A549 (cell line): Measurements from ENCODE around the gene TBC1D24.

Experiments used
- EP300 ChIP-seq, 2 experiments: fragments of >200 bp; sonication (Bioruptor Twin); formaldehyde crosslinking; IDR thresholded peaks; 2 replicates in 1 of 2; 3 replicates in 1 of 2; pipeline ENCODE4 v1.6.1; 2016 to 2017
- JUNB ChIP-seq: fragments of >200 bp; sonication (Bioruptor Twin); formaldehyde crosslinking; IDR thresholded peaks from 2 replicates; pipeline ENCODE4 v1.6.1; 2016
- POLR2A ChIP-seq: IDR thresholded peaks from 2 replicates; pipeline ENCODE4 v1.6.1; 2012; ENCODE audit warnings: mild to moderate bottlenecking, low read length
- POLR2AphosphoS2 ChIP-seq: conservative IDR thresholded peaks from 2 replicates; pipeline ENCODE4 v1.6.1; 2012; ENCODE audit warnings: low read length, improper control_type of control experiment, inconsistent platforms
- SMC3 ChIP-seq: fragments of >200 bp; sonication (Bioruptor Twin); formaldehyde crosslinking; IDR thresholded peaks from 3 replicates; pipeline ENCODE4 v1.6.1; 2018; ENCODE audit warnings: inconsistent platforms
- TF ChIP-seq, protein P1 (sequence below): fragments of 200-600 bp; sonication (generic); IDR thresholded peaks from 2 replicates; pipeline ENCODE4 v1.6.1; 2016; ENCODE audit warnings: antibody characterized with exemption, mild to moderate bottlenecking, moderate library complexity
- TF ChIP-seq, protein P2 (sequence below): fragments of >200 bp; sonication (Bioruptor Twin); formaldehyde crosslinking; IDR thresholded peaks from 3 replicates; pipeline ENCODE4 v1.5.1; 2016
- TF ChIP-seq, protein P3 (sequence below): IDR thresholded peaks from 2 replicates; pipeline ENCODE4 v1.6.1; 2012; ENCODE audit warnings: low read depth, borderline replicate concordance
- TF ChIP-seq, protein P4 (sequence below): IDR thresholded peaks from 2 replicates; pipeline ENCODE4 v1.6.1; 2012
- TF ChIP-seq, protein P5 (sequence below): fragments of 250-450 bp; sonication (Bioruptor Pico); IDR thresholded peaks from 2 replicates; pipeline ENCODE4 v1.5.0; 2021; ENCODE audit warnings: mild to moderate bottlenecking, moderate library complexity, borderline replicate concordance
- TF ChIP-seq, protein P6 (sequence below): fragments of >200 bp; sonication (Bioruptor Twin); formaldehyde crosslinking; IDR thresholded peaks from 3 replicates; pipeline ENCODE4 v1.6.1; 2016

DNA sequence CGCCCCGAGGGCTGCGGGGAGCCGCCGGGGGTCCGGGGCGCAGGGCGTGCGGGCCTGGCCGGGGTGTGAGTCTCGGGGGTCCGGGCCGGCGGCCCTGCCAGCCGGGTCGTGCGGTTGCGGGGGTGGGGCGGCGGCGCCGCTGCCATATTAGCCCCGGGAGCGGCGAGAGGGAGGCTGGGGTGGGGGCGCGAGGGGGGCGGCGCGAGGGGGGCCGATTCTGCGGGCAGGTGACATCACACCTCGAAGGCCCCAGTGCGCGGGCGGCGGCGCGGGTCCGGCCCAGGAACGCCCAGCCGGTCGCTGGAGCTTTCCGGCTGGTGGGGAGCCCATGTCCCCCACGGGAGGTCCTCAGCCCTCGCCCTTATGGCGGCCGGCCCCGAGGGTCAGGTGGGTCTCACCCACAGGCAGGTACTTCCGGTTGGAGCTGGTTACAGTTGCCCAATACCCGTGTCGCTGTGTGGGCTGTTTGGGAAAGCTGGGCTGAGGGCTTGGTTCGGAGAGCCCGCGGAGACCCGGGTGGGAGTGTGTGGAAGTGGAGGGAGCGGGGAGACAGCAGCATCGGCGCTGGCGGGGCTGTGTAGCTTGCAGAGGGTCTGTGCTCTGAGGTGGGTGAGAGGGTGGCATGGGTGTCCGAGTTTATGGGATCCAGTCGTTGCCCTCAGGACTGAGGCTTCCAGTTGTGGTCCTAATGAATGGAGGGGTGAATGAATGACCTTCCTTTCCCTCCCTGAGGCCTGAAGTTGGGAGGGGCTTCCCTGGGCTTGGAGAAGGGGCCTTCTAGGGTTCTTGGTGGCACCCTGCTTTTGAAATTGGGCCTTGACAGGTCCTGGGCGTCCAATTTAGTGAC lies 39.6 kb downstream of the TBC1D24 start:
- TF ChIP-seq, protein P1, sequence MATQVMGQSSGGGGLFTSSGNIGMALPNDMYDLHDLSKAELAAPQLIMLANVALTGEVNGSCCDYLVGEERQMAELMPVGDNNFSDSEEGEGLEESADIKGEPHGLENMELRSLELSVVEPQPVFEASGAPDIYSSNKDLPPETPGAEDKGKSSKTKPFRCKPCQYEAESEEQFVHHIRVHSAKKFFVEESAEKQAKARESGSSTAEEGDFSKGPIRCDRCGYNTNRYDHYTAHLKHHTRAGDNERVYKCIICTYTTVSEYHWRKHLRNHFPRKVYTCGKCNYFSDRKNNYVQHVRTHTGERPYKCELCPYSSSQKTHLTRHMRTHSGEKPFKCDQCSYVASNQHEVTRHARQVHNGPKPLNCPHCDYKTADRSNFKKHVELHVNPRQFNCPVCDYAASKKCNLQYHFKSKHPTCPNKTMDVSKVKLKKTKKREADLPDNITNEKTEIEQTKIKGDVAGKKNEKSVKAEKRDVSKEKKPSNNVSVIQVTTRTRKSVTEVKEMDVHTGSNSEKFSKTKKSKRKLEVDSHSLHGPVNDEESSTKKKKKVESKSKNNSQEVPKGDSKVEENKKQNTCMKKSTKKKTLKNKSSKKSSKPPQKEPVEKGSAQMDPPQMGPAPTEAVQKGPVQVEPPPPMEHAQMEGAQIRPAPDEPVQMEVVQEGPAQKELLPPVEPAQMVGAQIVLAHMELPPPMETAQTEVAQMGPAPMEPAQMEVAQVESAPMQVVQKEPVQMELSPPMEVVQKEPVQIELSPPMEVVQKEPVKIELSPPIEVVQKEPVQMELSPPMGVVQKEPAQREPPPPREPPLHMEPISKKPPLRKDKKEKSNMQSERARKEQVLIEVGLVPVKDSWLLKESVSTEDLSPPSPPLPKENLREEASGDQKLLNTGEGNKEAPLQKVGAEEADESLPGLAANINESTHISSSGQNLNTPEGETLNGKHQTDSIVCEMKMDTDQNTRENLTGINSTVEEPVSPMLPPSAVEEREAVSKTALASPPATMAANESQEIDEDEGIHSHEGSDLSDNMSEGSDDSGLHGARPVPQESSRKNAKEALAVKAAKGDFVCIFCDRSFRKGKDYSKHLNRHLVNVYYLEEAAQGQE = no peak
- no peak for TF ChIP-seq POLR2AphosphoS2
- no peak for TF ChIP-seq JUNB
- TF ChIP-seq POLR2A = no peak
- TF ChIP-seq, protein P2, sequence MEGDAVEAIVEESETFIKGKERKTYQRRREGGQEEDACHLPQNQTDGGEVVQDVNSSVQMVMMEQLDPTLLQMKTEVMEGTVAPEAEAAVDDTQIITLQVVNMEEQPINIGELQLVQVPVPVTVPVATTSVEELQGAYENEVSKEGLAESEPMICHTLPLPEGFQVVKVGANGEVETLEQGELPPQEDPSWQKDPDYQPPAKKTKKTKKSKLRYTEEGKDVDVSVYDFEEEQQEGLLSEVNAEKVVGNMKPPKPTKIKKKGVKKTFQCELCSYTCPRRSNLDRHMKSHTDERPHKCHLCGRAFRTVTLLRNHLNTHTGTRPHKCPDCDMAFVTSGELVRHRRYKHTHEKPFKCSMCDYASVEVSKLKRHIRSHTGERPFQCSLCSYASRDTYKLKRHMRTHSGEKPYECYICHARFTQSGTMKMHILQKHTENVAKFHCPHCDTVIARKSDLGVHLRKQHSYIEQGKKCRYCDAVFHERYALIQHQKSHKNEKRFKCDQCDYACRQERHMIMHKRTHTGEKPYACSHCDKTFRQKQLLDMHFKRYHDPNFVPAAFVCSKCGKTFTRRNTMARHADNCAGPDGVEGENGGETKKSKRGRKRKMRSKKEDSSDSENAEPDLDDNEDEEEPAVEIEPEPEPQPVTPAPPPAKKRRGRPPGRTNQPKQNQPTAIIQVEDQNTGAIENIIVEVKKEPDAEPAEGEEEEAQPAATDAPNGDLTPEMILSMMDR = no peak
- TF ChIP-seq, protein P3, sequence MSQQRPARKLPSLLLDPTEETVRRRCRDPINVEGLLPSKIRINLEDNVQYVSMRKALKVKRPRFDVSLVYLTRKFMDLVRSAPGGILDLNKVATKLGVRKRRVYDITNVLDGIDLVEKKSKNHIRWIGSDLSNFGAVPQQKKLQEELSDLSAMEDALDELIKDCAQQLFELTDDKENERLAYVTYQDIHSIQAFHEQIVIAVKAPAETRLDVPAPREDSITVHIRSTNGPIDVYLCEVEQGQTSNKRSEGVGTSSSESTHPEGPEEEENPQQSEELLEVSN = no peak
- TF ChIP-seq EP300 (IDR thresholded peaks at IDR 0.05) = no peak
- no peak for TF ChIP-seq SMC3
- TF ChIP-seq, protein P4, sequence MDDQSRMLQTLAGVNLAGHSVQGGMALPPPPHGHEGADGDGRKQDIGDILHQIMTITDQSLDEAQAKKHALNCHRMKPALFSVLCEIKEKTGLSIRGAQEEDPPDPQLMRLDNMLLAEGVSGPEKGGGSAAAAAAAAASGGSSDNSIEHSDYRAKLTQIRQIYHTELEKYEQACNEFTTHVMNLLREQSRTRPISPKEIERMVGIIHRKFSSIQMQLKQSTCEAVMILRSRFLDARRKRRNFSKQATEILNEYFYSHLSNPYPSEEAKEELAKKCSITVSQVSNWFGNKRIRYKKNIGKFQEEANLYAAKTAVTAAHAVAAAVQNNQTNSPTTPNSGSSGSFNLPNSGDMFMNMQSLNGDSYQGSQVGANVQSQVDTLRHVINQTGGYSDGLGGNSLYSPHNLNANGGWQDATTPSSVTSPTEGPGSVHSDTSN = no peak
- TF ChIP-seq, protein P5, sequence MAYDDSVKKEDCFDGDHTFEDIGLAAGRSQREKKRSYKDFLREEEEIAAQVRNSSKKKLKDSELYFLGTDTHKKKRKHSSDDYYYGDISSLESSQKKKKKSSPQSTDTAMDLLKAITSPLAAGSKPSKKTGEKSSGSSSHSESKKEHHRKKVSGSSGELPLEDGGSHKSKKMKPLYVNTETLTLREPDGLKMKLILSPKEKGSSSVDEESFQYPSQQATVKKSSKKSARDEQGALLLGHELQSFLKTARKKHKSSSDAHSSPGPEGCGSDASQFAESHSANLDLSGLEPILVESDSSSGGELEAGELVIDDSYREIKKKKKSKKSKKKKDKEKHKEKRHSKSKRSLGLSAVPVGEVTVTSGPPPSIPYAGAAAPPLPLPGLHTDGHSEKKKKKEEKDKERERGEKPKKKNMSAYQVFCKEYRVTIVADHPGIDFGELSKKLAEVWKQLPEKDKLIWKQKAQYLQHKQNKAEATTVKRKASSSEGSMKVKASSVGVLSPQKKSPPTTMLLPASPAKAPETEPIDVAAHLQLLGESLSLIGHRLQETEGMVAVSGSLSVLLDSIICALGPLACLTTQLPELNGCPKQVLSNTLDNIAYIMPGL (CRISPR knock-in tag) = no peak
- TF ChIP-seq, protein P6, sequence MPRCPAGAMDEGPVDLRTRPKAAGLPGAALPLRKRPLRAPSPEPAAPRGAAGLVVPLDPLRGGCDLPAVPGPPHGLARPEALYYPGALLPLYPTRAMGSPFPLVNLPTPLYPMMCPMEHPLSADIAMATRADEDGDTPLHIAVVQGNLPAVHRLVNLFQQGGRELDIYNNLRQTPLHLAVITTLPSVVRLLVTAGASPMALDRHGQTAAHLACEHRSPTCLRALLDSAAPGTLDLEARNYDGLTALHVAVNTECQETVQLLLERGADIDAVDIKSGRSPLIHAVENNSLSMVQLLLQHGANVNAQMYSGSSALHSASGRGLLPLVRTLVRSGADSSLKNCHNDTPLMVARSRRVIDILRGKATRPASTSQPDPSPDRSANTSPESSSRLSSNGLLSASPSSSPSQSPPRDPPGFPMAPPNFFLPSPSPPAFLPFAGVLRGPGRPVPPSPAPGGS = no peak
